Activated naive CD8-positive, alpha-beta T cell treated with anti-CD3 and anti-CD28 coated beads, Interleukin-2, amount 10 ng/mL, durations not matched to agents 7 days and 5 days (primary cell): ENCODE measurements around the gene RFX2. TPM values are rescaled to one million over a fixed set of nuclear protein-coding genes. Genes with fewer than 3 reads are reported as not detected.
A peak's percentile ranks its signal among the peaks of the same experiment; 100 is the strongest.
"Not testable (repeated sequence)": the region's sequence is repeated elsewhere in the genome, so short reads cannot be mapped to it uniquely, and the experiment has no call there.

Experiments used
- ATAC-seq: fragments of 150-1000 bp; cut with Tn5 transposase; one replicate; pipeline ENCODE4 v1.10.0; 2021; ENCODE audit warnings: low read depth, moderate library complexity
- POLR2A ChIA-PET: fragments of 350-600 bp; sonication (Branson Sonifier 250); formaldehyde crosslinking; loops from one replicate; lab custom pipeline; 2021; ENCODE audit warnings: antibody characterized with exemption; lab: Charles Lee
- DNase-seq: peaks from one replicate; pipeline ENCODE4 v3.0.0; 2021
- H3K27ac Mint-ChIP-seq: one replicate; pipeline ENCODE4 v1.8.0; 2022; ENCODE audit warnings: mild to moderate bottlenecking, mixed read lengths
- H3K27me3 Mint-ChIP-seq: one replicate; pipeline ENCODE4 v1.8.0; 2022; ENCODE audit warnings: mild to moderate bottlenecking, moderate library complexity, mixed read lengths
- H3K36me3 Mint-ChIP-seq: one replicate; pipeline ENCODE4 v1.8.0; 2021; ENCODE audit warnings: mild to moderate bottlenecking, mixed read lengths
- H3K4me1 Mint-ChIP-seq: one replicate; pipeline ENCODE4 v1.8.0; 2021; ENCODE audit warnings: mixed read lengths
- H3K4me3 Mint-ChIP-seq: one replicate; pipeline ENCODE4 v1.8.0; 2022; ENCODE audit warnings: mild to moderate bottlenecking, moderate library complexity, mixed read lengths
- H3K9me3 Mint-ChIP-seq: one replicate; pipeline ENCODE4 v1.8.0; 2021; ENCODE audit warnings: mixed read lengths
- total RNA-seq, 2 experiments: library from RNA; stranded (reverse); gene quantifications; one replicate each; pipeline ENCODE4 v1.2.3, GENCODE V29; 2021

Gene RFX2
- total RNA-seq, 2 experiments from 2014 or later = 9.9 to 12.2 TPM

GRCh38 chr19:6117534-6117933 is 7.2 kb upstream of the RFX2 start:
- Mint-ChIP-seq H3K4me1 (no peaks in the 10 kb centered on the region), H3K27ac (no peak overlapping the region), H3K27me3 (peaks cover 8% of the 10 kb centered on the region), H3K36me3 (peaks cover 2% of the 10 kb centered on the region), H3K9me3 (peaks cover 2% of the 10 kb centered on the region), H3K4me3 (no peak overlapping the region)
- no peak for ATAC-seq
- POLR2A ChIA-PET = interaction anchor here (0.6 kb wide), 1 partner anchor 36 kb away, joined by 6 read pairs; no protein-coding TSS in a partner anchor
- DNase-seq = no peak

DNA sequence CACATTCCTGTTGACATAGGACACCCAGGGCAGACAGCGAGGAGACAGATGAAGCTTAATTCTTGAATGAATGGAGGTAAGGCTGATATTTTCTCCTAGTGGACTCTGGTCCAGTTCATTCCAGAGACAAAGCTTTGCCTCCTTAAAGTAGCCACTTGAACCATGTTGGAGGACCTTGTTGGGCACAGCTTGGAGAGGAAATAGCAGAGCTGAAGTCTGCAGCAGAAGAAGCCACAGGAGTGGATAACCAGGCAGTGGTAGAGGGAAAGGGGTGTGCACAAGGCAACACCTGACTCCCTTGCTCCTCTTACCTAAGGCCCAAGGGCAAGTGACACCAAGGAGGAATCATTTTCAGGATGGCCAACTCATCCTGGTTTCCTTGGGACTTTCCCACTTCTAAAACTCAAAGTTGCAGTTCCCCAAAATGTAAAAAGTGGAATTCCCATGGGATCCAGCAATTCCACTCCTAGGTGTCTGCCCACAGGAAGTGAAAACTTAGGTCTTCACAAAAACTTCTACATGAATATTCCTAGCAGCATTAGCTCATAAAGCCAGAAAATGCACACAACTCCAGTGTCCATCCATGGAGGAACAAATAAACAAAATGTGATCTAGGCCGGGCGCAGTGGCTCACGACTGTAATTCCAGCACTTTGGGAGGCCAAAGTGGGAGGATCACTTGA is 6.6 kb upstream of the RFX2 start:
- peaks cover 2% of the 10 kb centered on the region for H3K4me1 Mint-ChIP-seq
- H3K27ac Mint-ChIP-seq = no peak overlapping the region
- H3K27me3 Mint-ChIP-seq = peaks cover 11% of the 10 kb centered on the region
- no peak for ATAC-seq
- H3K9me3 Mint-ChIP-seq = peaks cover 2% of the 10 kb centered on the region
- peaks cover 2% of the 10 kb centered on the region for H3K36me3 Mint-ChIP-seq
- no peak overlapping the region for H3K4me3 Mint-ChIP-seq
- POLR2A ChIA-PET = interaction anchor here (0.6 kb wide), 1 partner anchor 35 kb away, joined by 6 read pairs; no protein-coding TSS in a partner anchor
- no peak for DNase-seq

DNA sequence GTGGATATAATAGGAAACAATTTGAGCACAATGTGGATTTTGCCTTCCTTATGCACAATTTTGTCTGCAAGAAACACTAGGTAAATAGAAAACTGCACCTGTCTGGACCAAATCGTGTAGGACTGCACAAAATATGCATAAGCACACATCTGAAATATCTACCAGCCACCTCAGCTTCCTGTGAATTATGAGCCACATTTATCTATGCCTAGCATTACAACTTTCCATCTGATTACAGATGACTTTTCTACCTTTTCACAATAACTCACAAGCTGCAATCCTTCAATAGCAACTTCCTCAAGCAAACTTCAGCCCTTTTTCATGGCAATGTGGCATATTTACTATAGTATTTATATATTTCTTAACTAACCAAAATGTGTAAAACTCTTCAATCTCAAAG is 5.7 kb upstream of the RFX2 start:
- no peak for ATAC-seq
- Mint-ChIP-seq H3K27ac (no peak overlapping the region), H3K9me3 (peaks cover 2% of the 10 kb centered on the region), H3K4me1 (peaks cover 6% of the 10 kb centered on the region), H3K4me3 (no peak overlapping the region), H3K36me3 (peaks cover 2% of the 10 kb centered on the region), H3K27me3 (peaks cover 11% of the 10 kb centered on the region)
- no peak for DNase-seq
- POLR2A ChIA-PET = no interaction called here

DNA sequence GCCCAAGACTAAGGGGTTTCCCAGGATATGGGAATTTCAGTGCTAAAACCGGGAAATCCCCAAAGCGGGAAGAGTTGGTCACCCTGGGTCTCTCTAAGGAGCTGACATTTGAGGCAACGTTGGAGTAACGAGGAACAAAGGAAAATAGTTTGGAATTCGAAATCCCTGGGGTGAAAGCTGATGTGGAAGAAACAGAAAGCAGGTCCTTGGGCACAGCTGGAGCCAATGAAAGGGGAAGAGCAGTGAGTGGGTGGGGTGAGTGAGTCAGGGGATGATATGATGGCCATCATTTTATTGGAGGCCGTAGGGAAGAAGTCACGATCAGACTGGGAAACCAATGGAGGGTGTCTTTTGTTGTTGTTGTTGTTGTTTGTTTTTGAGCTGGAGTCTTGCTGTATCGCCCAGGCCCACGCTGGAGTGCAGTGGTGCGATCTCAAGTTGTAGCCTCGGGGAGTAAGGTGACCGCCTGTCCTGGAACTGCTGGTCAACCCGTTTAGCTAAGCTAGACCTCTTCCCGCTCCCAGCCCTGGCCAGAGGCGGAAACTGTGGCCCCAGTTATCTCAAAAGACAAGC is 3.4 kb upstream of the RFX2 start:
- H3K27ac Mint-ChIP-seq = no peak overlapping the region
- ATAC-seq (no peak), DNase-seq (no peak)
- no peak overlapping the region for H3K4me3 Mint-ChIP-seq
- no peaks in the 10 kb centered on the region for H3K36me3 Mint-ChIP-seq
- no peaks in the 10 kb centered on the region for H3K9me3 Mint-ChIP-seq
- POLR2A ChIA-PET = no interaction called here
- peaks cover 12% of the 10 kb centered on the region for H3K4me1 Mint-ChIP-seq
- peaks cover 17% of the 10 kb centered on the region for H3K27me3 Mint-ChIP-seq

- peaks cover 14% of the 10 kb centered on the region for H3K27me3 Mint-ChIP-seq
- H3K4me1 Mint-ChIP-seq = peaks cover 20% of the 10 kb centered on the region
- H3K9me3 Mint-ChIP-seq = no peaks in the 10 kb centered on the region
- H3K4me3 Mint-ChIP-seq = peak overlapping the region; percentile 88
- H3K27ac Mint-ChIP-seq = peak overlapping the region; percentile 46
- POLR2A ChIA-PET = no interaction called here
- DNase-seq (no peak), ATAC-seq (peak; percentile 12)
- H3K36me3 Mint-ChIP-seq = peaks cover 4% of the 10 kb centered on the region
These were observed 353 bp downstream of the RFX2 start for GRCh38 chr19:6109947-6110346.

GRCh38 chr19:6108721-6109633 is 1.3 kb downstream of the RFX2 start:
- DNase-seq = peak; percentile 58
- POLR2A ChIA-PET = interaction anchor here (0.6 to 0.9 kb wide), 4 partner anchors 10 to 1845 kb away, joined by 3 to 4 read pairs (median 4); no protein-coding TSS in a partner anchor
- peaks cover 20% of the 10 kb centered on the region for H3K4me1 Mint-ChIP-seq
- no peaks in the 10 kb centered on the region for H3K9me3 Mint-ChIP-seq
- H3K36me3 Mint-ChIP-seq = peaks cover 4% of the 10 kb centered on the region
- peak overlapping the region; percentile 46 for H3K27ac Mint-ChIP-seq
- peak overlapping the region; percentile 88 for H3K4me3 Mint-ChIP-seq
- peaks cover 14% of the 10 kb centered on the region for H3K27me3 Mint-ChIP-seq
- ATAC-seq = no peak

DNA sequence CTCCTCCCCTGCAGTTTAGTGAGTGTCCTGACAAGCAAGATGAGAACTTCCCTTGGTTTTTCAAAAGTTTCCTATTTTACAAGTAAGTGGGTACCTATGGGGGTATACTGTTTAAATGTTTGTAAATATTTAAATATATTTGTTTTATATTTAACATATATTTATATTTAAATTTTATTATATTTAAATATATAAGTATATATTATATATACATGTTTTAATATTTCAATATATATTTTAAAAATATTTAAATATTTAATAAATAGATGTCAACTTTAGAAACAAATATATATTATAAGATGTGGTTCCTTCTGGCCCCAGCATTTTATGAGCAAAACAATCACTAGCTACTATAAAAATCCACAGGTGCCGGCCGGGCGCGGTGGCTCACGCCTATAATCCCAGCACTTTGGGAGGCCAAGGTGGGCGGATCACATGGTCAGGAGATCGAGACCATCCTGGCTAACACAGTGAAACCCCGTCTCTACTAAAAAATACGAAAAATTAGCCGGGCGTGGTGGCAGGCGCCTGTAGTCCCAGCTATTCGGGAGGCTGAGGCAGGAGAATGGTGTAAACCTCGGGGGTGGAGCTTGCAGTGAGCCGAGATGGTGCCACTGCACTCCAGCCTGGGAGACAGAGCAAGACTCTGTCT is 3.5 kb downstream of the RFX2 start:
- peaks cover 11% of the 10 kb centered on the region for H3K27me3 Mint-ChIP-seq
- H3K36me3 Mint-ChIP-seq, H3K27ac Mint-ChIP-seq, DNase-seq, H3K4me3 Mint-ChIP-seq, H3K9me3 Mint-ChIP-seq, POLR2A ChIA-PET, ATAC-seq: not testable (repeated sequence)
- H3K4me1 Mint-ChIP-seq = peaks cover 18% of the 10 kb centered on the region

DNA sequence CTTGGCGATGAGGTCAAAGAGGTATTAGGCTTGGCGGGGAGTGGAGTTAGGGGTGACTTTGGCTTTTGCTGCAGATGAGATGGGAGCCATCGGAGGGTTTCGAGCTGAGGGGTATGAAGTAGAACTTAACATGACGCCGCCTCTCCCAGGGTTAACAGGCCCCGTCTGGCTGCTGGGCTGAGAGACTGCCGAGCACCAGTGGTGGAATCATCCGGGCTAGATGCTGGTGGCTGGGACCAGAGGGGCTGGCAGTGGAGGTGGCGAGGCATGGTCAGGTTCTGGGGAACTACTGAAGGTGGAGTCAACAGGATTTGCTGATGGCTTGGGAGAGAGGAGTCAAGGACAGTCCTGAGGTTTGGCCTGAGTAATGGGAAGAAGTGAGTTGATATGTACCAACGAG is 4.9 kb downstream of the RFX2 start:
- POLR2A ChIA-PET = interaction anchor here (0.9 kb wide), 1 partner anchor 10 kb away, joined by 3 read pairs; no protein-coding TSS in a partner anchor
- no peak overlapping the region for H3K27ac Mint-ChIP-seq
- H3K9me3 Mint-ChIP-seq = no peaks in the 10 kb centered on the region
- H3K36me3 Mint-ChIP-seq = peaks cover 6% of the 10 kb centered on the region
- peaks cover 11% of the 10 kb centered on the region for H3K27me3 Mint-ChIP-seq
- DNase-seq (no peak), ATAC-seq (no peak)
- no peak overlapping the region for H3K4me3 Mint-ChIP-seq
- H3K4me1 Mint-ChIP-seq = peaks cover 15% of the 10 kb centered on the region

DNA sequence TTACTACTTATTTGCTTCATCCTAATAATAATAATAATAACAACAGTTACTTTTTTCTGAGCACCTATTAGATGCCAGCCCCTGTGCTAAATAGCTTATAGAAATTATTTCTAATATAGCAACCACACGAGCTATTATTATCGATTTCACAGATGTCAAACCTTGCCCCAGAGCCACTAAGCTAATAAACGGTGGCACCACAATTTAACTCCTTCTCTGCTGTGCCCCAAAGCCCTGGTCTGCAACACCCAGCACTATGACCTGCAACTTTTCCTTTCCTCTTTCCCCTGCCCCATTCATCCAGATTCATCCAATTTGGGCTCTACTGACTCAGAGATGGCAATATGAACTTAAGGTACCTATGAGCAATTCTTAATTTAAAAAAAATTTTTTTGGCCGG is 6.4 kb downstream of the RFX2 start:
- peaks cover 15% of the 10 kb centered on the region for H3K4me1 Mint-ChIP-seq
- POLR2A ChIA-PET = no interaction called here
- H3K36me3 Mint-ChIP-seq = peaks cover 6% of the 10 kb centered on the region
- H3K9me3 Mint-ChIP-seq = no peaks in the 10 kb centered on the region
- no peak overlapping the region for H3K4me3 Mint-ChIP-seq
- H3K27me3 Mint-ChIP-seq = peaks cover 4% of the 10 kb centered on the region
- H3K27ac Mint-ChIP-seq = no peak overlapping the region
- no peak for ATAC-seq
- no peak for DNase-seq

DNA sequence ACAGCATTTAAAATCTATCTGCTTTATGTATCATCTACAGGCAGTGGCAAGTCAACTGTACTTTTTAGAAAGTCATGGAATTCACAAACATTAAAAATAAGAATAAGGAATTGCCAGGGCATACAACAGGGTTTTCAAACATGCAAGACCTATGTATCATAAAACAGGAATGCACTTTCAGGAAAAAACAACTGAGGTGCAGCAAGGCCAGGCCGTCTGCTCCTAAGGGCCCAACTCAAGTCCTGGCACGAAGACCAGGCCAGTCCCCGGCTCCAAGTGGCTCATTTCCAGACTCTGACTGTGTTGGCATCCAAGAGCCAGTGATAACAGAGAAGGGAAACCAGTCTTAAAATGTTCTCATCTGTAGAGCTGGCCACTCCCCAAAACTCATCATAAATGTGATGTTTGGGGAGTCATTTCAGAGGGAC is 7.1 kb downstream of the RFX2 start:
- DNase-seq = no peak
- Mint-ChIP-seq H3K27me3 (peaks cover 3% of the 10 kb centered on the region), H3K9me3 (no peaks in the 10 kb centered on the region), H3K4me1 (peaks cover 12% of the 10 kb centered on the region), H3K36me3 (peaks cover 4% of the 10 kb centered on the region), H3K27ac (no peak overlapping the region), H3K4me3 (no peak overlapping the region)
- POLR2A ChIA-PET = no interaction called here
- ATAC-seq = no peak

GRCh38 chr19:6101991-6102390 is 8.3 kb downstream of the RFX2 start:
- H3K36me3 Mint-ChIP-seq = peaks cover 4% of the 10 kb centered on the region
- H3K9me3 Mint-ChIP-seq = no peaks in the 10 kb centered on the region
- no peak for ATAC-seq
- H3K4me3 Mint-ChIP-seq = no peak overlapping the region
- peaks cover 8% of the 10 kb centered on the region for H3K4me1 Mint-ChIP-seq
- no peaks in the 10 kb centered on the region for H3K27me3 Mint-ChIP-seq
- DNase-seq = no peak
- no peak overlapping the region for H3K27ac Mint-ChIP-seq
- POLR2A ChIA-PET = no interaction called here

GRCh38 chr19:6101291-6101825 is 8.9 kb downstream of the RFX2 start:
- peaks cover 8% of the 10 kb centered on the region for H3K4me1 Mint-ChIP-seq
- no peak overlapping the region for H3K4me3 Mint-ChIP-seq
- H3K27me3 Mint-ChIP-seq = no peaks in the 10 kb centered on the region
- no peak overlapping the region for H3K27ac Mint-ChIP-seq
- POLR2A ChIA-PET = no interaction called here
- DNase-seq (no peak), ATAC-seq (no peak)
- peaks cover 4% of the 10 kb centered on the region for H3K36me3 Mint-ChIP-seq
- no peaks in the 10 kb centered on the region for H3K9me3 Mint-ChIP-seq
